Brain pericyte (primary cell): ENCODE data around the gene PNLDC1.
"Not testable (repeated sequence)": the region's sequence is repeated elsewhere in the genome, so short reads cannot be mapped to it uniquely, and the experiment has no call there.

Experiments
- DNase-seq: peaks from one replicate; pipeline ENCODE4 v3.0.0-alpha.2; 2012; ENCODE audit warnings: low read depth, low spot score

Gene PNLDC1

GRCh38 chr6:159819098-159819497 is 19.0 kb downstream of the PNLDC1 start:
- DNase-seq, result no peak

- no peak for DNase-seq
Observed at GRCh38 chr6:159819932-159820640, 20.0 kb downstream of the PNLDC1 start.

- no peak for DNase-seq
Observed at GRCh38 chr6:159821122-159821521, 21.0 kb downstream of the PNLDC1 start.

- DNase-seq, result no peak
Observed at GRCh38 chr6:159821726-159822125, 21.6 kb downstream of the PNLDC1 start.

GRCh38 chr6:159823953-159824352 is 23.9 kb downstream of the PNLDC1 start:
- DNase-seq, result no peak

- not testable (repeated sequence) for DNase-seq
Observed at GRCh38 chr6:159824690-159825089, 24.6 kb downstream of the PNLDC1 start.

GRCh38 chr6:159826004-159826403 is 25.9 kb downstream of the PNLDC1 start:
- DNase-seq, result no peak

- DNase-seq, result no peak
Observed at GRCh38 chr6:159826968-159827647, 27.0 kb downstream of the PNLDC1 start.

- no peak for DNase-seq
Observed at GRCh38 chr6:159828074-159828473, 28.0 kb downstream of the PNLDC1 start.

GRCh38 chr6:159829526-159829925 is 29.4 kb downstream of the PNLDC1 start:
- no peak for DNase-seq

GRCh38 chr6:159830501-159831372 is 30.7 kb downstream of the PNLDC1 start:
- no peak for DNase-seq

- DNase-seq, result no peak
Observed at GRCh38 chr6:159831373-159831679, 31.2 kb downstream of the PNLDC1 start.

- no peak for DNase-seq
Observed at GRCh38 chr6:159832946-159833345, 32.9 kb downstream of the PNLDC1 start.

GRCh38 chr6:159833556-159833955 is 33.5 kb downstream of the PNLDC1 start:
- DNase-seq, result no peak

- no peak for DNase-seq
Observed at GRCh38 chr6:159833997-159834603, 34.0 kb downstream of the PNLDC1 start.

GRCh38 chr6:159836718-159837490 is 36.8 kb downstream of the PNLDC1 start:
- DNase-seq, result no peak

GRCh38 chr6:159837511-159837910 is 37.4 kb downstream of the PNLDC1 start:
- no peak for DNase-seq

GRCh38 chr6:159838020-159838744 is 38.1 kb downstream of the PNLDC1 start:
- DNase-seq, result no peak

- DNase-seq, result no peak
Observed at GRCh38 chr6:159842035-159842434, 42.0 kb downstream of the PNLDC1 start.
